Upper lobe of left lung (tissue), 6 donors: ENCODE measurements around the gene SYNE2. TPM values are rescaled to one million over a fixed set of nuclear protein-coding genes. Genes with fewer than 3 reads are reported as not detected.

Experiments used
- ATAC-seq, 2 donors: fragments of 200-7000 bp; cut with Tn5 transposase; one replicate each; pipeline ENCODE4 v1.9.1; 2022; ENCODE audit warnings: mild to moderate bottlenecking in 2 of 2, moderate library complexity in 2 of 2; ENCODE audit not compliant: low FRiP score in 2 of 2
- DNase-seq, 2 donors: peaks; one replicate each; pipeline ENCODE4 v3.0.0-alpha.2; 2019 to 2020
- H3K27ac ChIP-seq, 4 donors: fragments of 200-600 bp; sonication (generic); one replicate each; pipeline ENCODE4 v1.5.1; 2016 to 2019
- H3K27me3 ChIP-seq, 4 donors: fragments of 200-600 bp; sonication (generic); one replicate each; pipeline ENCODE4 v1.5.1; 2017 to 2019
- H3K36me3 ChIP-seq, 4 donors: fragments of 200-600 bp; sonication (generic); one replicate each; pipeline ENCODE4 v1.5.1; 2016 to 2019
- H3K4me1 ChIP-seq, 4 donors: fragments of 200-600 bp; sonication (generic); one replicate each; pipeline ENCODE4 v1.5.1; 2018 to 2019
- H3K4me3 ChIP-seq, 4 donors: fragments of 200-600 bp; sonication (generic); one replicate each; pipeline ENCODE4 v1.5.1; 2017 to 2019; ENCODE audit warnings: mild to moderate bottlenecking in 2 of 4, moderate library complexity in 1 of 4
- H3K9me3 ChIP-seq, 4 donors: fragments of 200-600 bp; sonication (generic); one replicate each; pipeline ENCODE4 v1.5.1; 2018 to 2019
- EP300 ChIP-seq, 4 donors: sonication (generic); formaldehyde crosslinking; IDR thresholded peaks; one replicate each; pipeline ENCODE4 v1.5.1; 2017; ENCODE audit warnings: antibody characterized with exemption in 4 of 4, control low read depth in 2 of 4
- POLR2A ChIP-seq, 4 donors: fragments of 450-650 bp; IDR thresholded peaks; one replicate each; pipeline ENCODE4 v1.5.1; 2016 to 2017; ENCODE audit warnings: antibody characterized with exemption in 4 of 4, mild to moderate bottlenecking in 2 of 4
- POLR2AphosphoS5 ChIP-seq, 2 donors: sonication (generic); formaldehyde crosslinking; IDR thresholded peaks; one replicate each; pipeline ENCODE4 v1.5.1; 2017; ENCODE audit warnings: antibody characterized with exemption in 2 of 2
- WGBS, 2 donors: methylation state at CpG; one replicate each; pipeline ENCODE4 v1.1.5; 2017 to 2018; 5-methylcytosine and 5-hydroxymethylcytosine counted together
- total RNA-seq, 6 donors: library from RNA; depleted of rRNA in 4 of 6; stranded (reverse); fragments of >200 nt in 4 of 6; gene quantifications; one replicate each; pipeline versions ENCODE4 v1.1.0 to v1.2.1, GENCODE V29; 2016 to 2021
- TF ChIP-seq, protein P1 (sequence below), 6 experiments: fragments of 450-650 bp in 4 of 6; fragments of 200-600 bp in 2 of 6; sonication (generic) in 2 of 6; IDR thresholded peaks; one replicate each; pipeline ENCODE4 v1.5.1; 2016 to 2019; ENCODE audit warnings: antibody characterized with exemption in 6 of 6
- donor health status: DM: no; HTN: no; CAD: no; lungs with moderate emphysema.
- donor health status: DM: no; HTN: yes; CAD: no; lungs with severe emphysema.

Gene SYNE2
- total RNA-seq, 6 donors from 2014 or later, result 75.8 to 439 (median 234) TPM

DNA sequence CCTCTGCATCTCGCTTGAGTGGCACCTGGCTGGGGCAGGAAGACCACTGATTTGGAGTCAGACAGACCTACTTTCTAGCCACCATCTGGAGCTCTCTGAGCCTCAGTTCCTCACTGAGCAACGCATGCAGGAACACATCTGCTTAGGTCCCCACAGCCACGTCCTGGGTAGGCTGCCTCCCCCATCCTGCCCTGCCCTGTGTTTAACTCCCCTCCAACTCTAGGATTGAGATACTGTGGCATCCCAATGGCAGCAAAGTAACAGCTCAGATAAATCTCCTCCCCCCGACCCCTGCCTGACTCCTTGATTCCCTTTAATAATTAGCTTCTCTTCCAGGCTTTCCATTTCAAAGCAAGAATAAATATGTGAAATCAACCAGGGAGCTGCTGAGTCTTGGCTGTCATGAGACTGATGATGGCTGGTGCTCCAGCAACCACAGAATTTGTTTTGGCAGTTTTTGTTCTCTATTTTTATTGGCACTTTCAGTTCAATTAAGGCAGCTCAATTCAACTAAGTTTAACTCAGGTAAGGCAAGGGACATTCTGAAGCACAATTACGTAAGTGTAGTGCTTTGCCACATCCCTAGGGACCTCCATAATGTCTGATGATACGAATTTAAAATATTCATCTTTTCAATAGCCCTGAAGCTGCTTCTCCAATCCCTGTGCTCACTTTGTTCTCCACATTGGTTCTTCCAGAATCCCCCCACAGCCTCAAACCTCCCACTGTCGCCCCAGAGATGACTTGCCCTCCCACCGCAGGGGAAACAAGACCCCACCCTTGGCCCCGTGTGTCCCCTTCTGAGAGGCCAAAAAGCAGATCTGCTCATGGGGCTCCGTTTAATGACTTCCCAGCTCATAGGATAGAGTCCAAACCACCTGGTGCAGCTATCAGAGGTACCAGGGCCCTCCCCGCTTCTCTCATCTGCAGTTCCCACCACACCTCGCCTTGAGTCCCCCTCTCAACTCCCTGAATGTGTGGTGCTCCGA is 383.1 kb downstream of the SYNE2 start:
- no peaks in the 10 kb centered on the region for H3K27me3 ChIP-seq
- no peak overlapping the region for H3K27ac ChIP-seq
- 72 to 74% methylated on average over 12 to 13 of the region's 13 CpGs for WGBS, 2 donors
- no peaks in the 10 kb centered on the region for H3K9me3 ChIP-seq
- DNase-seq (no peak), ATAC-seq (no peak)
- H3K4me1 ChIP-seq, result no peaks in the 10 kb centered on the region
- no peak overlapping the region for H3K4me3 ChIP-seq
- TF ChIP-seq POLR2AphosphoS5 (IDR thresholded peaks at IDR 0.05) (no peak), EP300 (IDR thresholded peaks at IDR 0.05) (no peak), POLR2A (IDR thresholded peaks at IDR 0.05) (no peak)
- TF ChIP-seq, protein P1, sequence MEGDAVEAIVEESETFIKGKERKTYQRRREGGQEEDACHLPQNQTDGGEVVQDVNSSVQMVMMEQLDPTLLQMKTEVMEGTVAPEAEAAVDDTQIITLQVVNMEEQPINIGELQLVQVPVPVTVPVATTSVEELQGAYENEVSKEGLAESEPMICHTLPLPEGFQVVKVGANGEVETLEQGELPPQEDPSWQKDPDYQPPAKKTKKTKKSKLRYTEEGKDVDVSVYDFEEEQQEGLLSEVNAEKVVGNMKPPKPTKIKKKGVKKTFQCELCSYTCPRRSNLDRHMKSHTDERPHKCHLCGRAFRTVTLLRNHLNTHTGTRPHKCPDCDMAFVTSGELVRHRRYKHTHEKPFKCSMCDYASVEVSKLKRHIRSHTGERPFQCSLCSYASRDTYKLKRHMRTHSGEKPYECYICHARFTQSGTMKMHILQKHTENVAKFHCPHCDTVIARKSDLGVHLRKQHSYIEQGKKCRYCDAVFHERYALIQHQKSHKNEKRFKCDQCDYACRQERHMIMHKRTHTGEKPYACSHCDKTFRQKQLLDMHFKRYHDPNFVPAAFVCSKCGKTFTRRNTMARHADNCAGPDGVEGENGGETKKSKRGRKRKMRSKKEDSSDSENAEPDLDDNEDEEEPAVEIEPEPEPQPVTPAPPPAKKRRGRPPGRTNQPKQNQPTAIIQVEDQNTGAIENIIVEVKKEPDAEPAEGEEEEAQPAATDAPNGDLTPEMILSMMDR (IDR thresholded peaks at IDR 0.05), result no peak
- H3K36me3 ChIP-seq, result peaks cover 0 to 16% (median 5%) of the 10 kb centered on the region in 4 donors

DNA sequence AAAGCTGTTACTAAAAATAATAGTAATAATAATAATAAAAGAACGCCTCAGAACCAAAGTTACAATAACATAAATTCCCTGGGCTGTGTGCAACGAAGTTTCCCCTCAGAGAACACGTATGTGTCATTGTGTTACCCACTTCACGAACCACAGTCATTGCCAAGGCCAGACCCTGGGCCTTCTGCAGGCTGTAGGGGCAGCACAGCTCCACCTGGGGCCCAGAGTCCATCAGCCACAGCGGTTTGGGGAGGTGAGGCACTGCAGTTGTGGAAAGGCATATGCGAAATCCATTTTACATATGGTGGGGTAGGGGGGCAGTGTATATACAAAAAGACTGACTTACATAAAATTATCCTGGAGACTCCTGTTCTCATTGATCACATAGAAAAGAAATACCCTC is 385.2 kb downstream of the SYNE2 start:
- WGBS, 2 donors, result 93 to 95% methylated on average over 6 of the region's 6 CpGs
- peaks cover 0 to under 1% (median 0%) of the 10 kb centered on the region in 4 donors for H3K36me3 ChIP-seq
- no peak for TF ChIP-seq POLR2AphosphoS5 (IDR thresholded peaks at IDR 0.05)
- TF ChIP-seq, protein P1 (IDR thresholded peaks at IDR 0.05), result no peak
- TF ChIP-seq POLR2A (IDR thresholded peaks at IDR 0.05), result no peak
- TF ChIP-seq EP300 (IDR thresholded peaks at IDR 0.05), result no peak
- no peaks in the 10 kb centered on the region for H3K27me3 ChIP-seq
- no peaks in the 10 kb centered on the region for H3K4me1 ChIP-seq
- no peak overlapping the region for H3K4me3 ChIP-seq
- no peak for ATAC-seq
- no peak for DNase-seq
- H3K27ac ChIP-seq, result no peak overlapping the region
- H3K9me3 ChIP-seq, result no peaks in the 10 kb centered on the region

DNA sequence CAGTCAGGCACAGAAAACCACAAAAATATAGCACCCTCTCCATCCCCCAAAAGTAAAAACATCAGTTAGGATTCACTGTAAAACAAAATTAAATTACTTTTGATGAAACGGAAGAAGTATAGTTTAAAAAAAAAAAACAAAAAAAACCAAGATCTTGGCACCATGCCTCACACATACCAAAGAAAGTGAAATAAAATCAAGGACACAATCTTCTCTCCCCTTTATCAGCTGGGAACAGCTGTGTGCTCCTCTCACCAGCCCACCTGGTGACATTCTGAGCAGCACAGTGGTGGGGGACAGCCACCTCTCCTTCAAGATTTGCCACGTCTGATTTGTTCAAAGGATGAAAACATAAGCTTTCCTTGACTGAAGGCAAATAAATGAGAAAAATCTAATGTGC is 385.8 kb downstream of the SYNE2 start:
- TF ChIP-seq, protein P1 (IDR thresholded peaks at IDR 0.05), result no peak
- TF ChIP-seq POLR2AphosphoS5 (IDR thresholded peaks at IDR 0.05) (no peak), EP300 (IDR thresholded peaks at IDR 0.05) (no peak), POLR2A (IDR thresholded peaks at IDR 0.05) (no peak)
- H3K27ac ChIP-seq, result no peak overlapping the region
- ATAC-seq, result no peak
- H3K4me3 ChIP-seq, result no peak overlapping the region
- no peaks in the 10 kb centered on the region for H3K36me3 ChIP-seq
- no peak for DNase-seq
- no peaks in the 10 kb centered on the region for H3K27me3 ChIP-seq
- no peaks in the 10 kb centered on the region for H3K4me1 ChIP-seq
- WGBS, 2 donors, result 23 to 30% methylated on average over 2 of the region's 2 CpGs
- H3K9me3 ChIP-seq, result no peaks in the 10 kb centered on the region

DNA sequence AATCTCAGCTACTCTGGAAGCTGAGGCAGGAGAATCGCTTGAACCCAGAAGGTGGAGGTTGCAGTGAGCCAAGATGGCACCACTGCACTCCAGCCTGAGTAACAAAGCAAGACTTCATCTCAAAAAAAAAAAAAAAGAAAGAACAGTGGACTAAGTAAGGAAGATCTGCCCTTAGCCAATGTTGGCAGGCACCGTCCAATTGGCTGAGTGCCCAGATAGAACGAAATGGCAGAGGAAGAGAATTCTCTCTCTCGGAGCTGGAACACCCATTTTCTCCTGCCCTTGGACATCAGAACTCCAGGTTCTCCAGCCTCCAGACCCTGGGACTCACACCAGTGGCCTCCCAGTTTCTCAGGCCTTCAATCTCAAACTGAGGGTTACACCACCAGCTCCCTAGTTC is 391.5 kb downstream of the SYNE2 start:
- WGBS, 2 donors, result 48 to 52% methylated on average over 4 of the region's 4 CpGs
- no peak overlapping the region for H3K27ac ChIP-seq
- no peaks in the 10 kb centered on the region for H3K36me3 ChIP-seq
- no peaks in the 10 kb centered on the region for H3K4me1 ChIP-seq
- no peak for ATAC-seq
- H3K27me3 ChIP-seq, result no peaks in the 10 kb centered on the region
- no peak for TF ChIP-seq POLR2A (IDR thresholded peaks at IDR 0.05)
- TF ChIP-seq POLR2AphosphoS5 (IDR thresholded peaks at IDR 0.05), result no peak
- no peak for TF ChIP-seq EP300 (IDR thresholded peaks at IDR 0.05)
- TF ChIP-seq, protein P1 (IDR thresholded peaks at IDR 0.05), result no peak
- H3K4me3 ChIP-seq, result no peak overlapping the region
- DNase-seq, result no peak
- H3K9me3 ChIP-seq, result no peaks in the 10 kb centered on the region
